Mesodermal cell (in vitro differentiated cells): Measurements from ENCODE around the gene SMAD7.

Source experiments
- H3K27ac ChIP-seq: 2 replicates; pipeline ENCODE4 v1.7.0; 2013; ENCODE audit warnings: mild to moderate bottlenecking, low read depth, low read length, moderate library complexity; ENCODE audit not compliant: severe bottlenecking
- H3K36me3 ChIP-seq: 2 replicates; pipeline ENCODE4 v1.7.1; 2013; ENCODE audit warnings: mild to moderate bottlenecking, low read length, moderate library complexity; ENCODE audit not compliant: control insufficient read depth, insufficient read depth
- H3K4me1 ChIP-seq: one replicate; pipeline ENCODE4 v1.7.1; 2013; ENCODE audit warnings: mild to moderate bottlenecking, low read length; ENCODE audit not compliant: insufficient read depth, control insufficient read depth, poor library complexity, severe bottlenecking
- H3K4me3 ChIP-seq: 2 replicates; pipeline ENCODE4 v1.7.0; 2013; ENCODE audit warnings: low read length, control low read depth, mild to moderate bottlenecking; ENCODE audit not compliant: insufficient read depth, poor library complexity, severe bottlenecking; ENCODE audit errors: extremely low read depth
- H3K9me3 ChIP-seq: 2 replicates; pipeline ENCODE4 v1.7.1; 2013; ENCODE audit warnings: mild to moderate bottlenecking, low read length, moderate library complexity; ENCODE audit not compliant: control insufficient read depth
- WGBS, 2 experiments: methylation state at CpG; one replicate each; pipeline ENCODE4 v1.1.5; 2013; ENCODE audit warnings: missing lambda C conversion rate in 2 of 2; ENCODE audit not compliant: insufficient coverage in 2 of 2; 5-methylcytosine and 5-hydroxymethylcytosine counted together

SMAD7 gene

DNA sequence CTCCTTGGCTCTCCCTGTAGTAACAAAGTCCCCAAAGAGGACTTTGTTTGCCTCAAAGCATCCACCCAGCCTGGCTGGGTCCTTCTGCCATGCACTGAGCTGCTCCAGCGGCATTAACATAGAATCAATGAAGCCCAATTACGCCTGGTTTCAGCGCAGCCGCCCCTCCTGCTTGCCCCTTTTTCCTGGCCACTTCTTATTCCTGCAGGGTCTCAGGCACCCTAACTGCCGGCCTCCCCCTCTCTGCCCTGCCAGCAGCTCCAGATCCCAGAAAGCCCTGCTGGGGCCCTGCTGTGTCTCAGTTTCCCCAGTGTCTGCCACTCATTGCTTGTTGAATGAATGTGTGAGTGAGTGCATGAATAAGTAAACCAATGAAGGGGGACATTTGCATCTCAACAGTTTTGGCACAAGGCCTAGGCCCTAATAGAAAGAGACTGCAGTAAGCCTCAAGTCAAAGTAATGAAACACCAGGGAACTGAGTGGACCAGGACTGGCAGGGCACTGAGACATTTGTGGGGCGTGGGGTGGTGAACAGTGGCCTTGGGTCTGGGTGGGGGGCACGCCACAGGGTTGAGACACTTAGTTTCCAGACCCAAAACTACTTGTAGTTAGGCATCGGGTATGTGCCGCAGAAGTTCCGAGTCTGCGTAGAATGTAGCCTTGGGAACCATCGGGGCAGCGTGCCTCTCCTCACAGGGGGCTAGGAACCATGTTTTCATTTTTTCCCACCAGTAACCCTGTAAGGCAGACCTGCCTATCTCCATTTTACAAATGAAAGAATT lies 60.6 kb downstream of the SMAD7 start:
- no peak overlapping the region for H3K27ac ChIP-seq
- no peaks in the 10 kb centered on the region for H3K36me3 ChIP-seq
- H3K4me3 ChIP-seq: no peak overlapping the region
- H3K9me3 ChIP-seq: no peaks in the 10 kb centered on the region
- 90 to 91% methylated on average over 8 to 12 of the region's 13 CpGs for WGBS, 2 experiments
- peaks cover 6% of the 10 kb centered on the region for H3K4me1 ChIP-seq

DNA sequence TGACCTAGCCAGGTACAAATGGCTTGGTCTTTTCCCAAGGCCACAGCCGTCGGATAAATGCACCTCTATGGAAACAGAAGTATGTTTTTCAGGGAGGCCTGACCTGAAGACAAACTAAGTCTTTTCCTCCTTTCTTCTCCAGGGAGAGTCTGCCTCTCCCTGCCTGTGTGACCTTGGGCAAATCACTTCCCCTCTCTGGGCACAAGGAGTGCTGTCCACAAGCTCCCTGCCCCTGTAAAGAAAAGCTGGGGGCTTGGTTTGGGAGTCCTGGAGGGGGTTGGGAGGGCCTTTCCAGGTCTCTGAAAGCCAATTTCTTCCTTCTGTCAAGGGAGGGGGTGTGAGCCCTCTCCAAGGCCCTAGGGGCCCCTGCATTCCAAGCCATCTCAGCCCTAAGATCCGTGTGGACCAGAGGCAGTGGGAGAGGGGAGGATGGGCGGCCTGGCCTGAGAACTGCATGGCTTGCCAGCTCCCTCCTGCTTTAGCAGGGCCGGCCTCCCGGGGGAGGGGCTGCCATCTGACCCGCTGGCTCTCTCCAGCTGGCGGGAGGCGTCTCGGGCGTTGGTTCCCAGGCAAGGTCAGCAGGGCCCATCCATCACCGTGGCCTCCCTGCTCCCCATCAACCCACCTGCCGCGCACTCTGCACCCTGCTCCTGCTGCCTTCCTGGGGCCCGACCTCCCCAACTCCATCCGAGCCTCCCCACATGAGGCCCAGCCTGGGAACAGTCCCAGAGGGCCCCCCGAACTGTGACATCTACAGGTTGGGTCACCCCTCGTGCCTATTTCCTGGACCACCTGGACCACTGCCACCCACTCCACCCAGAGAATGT lies 61.4 kb downstream of the SMAD7 start:
- H3K4me3 ChIP-seq: no peak overlapping the region
- H3K27ac ChIP-seq: no peak overlapping the region
- H3K9me3 ChIP-seq: no peaks in the 10 kb centered on the region
- peaks cover 7% of the 10 kb centered on the region for H3K4me1 ChIP-seq
- H3K36me3 ChIP-seq: no peaks in the 10 kb centered on the region
- WGBS, 2 experiments: 45 to 53% methylated on average over 17 of the region's 18 CpGs

DNA sequence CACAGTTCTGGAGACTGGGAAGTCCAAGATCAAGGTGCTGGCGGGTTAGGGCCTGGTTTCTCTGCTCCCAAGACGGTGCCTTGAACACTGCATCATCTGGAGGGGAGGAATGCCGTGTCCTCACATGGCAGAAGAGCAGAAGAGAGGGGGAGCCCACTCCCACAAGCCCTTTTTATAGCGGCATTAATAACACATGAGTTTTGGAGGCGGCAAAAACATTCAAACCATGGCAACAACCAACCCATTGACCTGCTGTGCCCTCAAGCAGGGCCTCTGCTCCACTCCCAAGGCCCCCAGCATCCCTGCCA lies 62.0 kb downstream of the SMAD7 start:
- Histone ChIP-seq H3K27ac (no peak overlapping the region), H3K9me3 (no peaks in the 10 kb centered on the region), H3K36me3 (no peaks in the 10 kb centered on the region), H3K4me1 (peaks cover 7% of the 10 kb centered on the region), H3K4me3 (no peak overlapping the region)
- WGBS, 2 experiments: 85 to 94% methylated on average over 3 to 4 of the region's 5 CpGs

DNA sequence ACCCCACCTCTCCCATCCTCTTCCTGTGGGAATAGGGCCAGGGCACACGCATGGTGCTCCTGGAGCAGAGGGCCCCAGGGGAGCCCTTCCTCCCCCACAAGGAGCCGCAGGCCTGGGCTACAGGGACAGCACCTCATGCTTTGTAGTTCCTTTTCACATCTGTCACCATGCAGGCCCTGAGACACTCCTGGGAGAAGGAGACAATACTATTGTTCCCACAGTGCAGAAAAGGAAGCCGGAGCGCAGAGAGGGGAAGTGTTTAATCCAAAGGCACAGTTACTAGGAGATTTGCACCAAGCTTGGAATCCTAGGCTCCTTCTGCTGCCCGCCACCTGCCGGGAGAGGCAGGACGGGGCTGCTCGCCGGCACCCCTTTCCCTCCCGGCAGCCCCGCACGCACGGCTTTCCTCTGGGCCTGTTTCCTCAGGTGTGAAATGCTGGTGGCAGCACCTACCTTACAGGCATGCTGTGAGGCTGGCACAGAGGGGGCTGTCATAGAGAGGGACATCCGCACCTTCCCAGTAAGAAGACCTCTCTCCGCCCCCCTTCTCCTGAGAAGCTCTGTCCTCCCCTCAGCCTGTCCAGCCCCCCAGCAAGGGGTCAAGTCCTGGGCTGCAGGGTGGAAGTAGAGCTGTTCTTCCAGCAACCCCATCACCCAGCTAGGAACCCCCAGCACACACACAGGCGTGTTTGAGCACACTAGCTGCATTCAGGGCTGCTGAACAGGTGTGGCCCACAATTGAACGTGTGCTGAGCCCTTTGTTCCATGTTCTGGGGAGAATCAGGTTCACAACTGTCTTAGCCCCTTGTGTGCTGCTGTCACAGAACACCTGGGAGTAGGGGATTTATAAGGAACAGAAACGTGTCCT lies 62.6 kb downstream of the SMAD7 start:
- H3K36me3 ChIP-seq: no peaks in the 10 kb centered on the region
- no peak overlapping the region for H3K27ac ChIP-seq
- no peaks in the 10 kb centered on the region for H3K9me3 ChIP-seq
- no peak overlapping the region for H3K4me3 ChIP-seq
- peaks cover 7% of the 10 kb centered on the region for H3K4me1 ChIP-seq
- WGBS, 2 experiments: 92 to 97% methylated on average over 11 to 18 of the region's 18 CpGs

DNA sequence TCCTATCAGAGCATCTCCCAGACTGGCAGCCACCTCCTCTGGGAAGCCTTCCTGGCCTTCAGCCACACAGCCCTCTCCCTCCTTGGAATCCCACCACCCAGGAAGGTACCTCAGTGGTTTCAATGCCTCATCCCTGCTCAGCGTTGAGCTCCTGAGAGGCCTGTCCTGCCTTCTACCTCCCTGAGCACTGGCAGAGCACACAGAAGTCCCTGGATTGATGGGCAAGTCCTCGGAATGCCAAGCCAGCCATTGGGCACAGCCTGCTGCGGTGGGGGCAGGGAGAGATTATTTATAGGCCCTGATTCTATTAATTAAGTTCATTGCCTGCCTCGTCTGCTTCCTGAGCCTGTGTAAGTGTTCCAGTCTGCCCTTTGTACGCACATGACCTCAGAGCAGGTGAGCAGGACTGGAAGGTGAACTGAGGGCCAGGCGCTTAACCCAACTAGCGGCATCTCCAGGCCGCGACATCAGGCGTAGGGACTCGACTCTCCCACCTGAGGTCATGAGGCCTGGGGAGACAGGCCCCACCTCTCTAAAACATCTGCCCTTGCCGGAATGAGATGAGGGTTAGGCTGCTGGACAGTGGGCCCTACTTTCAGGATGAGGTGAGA lies 63.4 kb downstream of the SMAD7 start:
- Histone ChIP-seq H3K4me3 (no peak overlapping the region), H3K27ac (no peak overlapping the region), H3K9me3 (no peaks in the 10 kb centered on the region), H3K4me1 (peaks cover 7% of the 10 kb centered on the region), H3K36me3 (no peaks in the 10 kb centered on the region)
- 89 to 94% methylated on average over 6 to 11 of the region's 12 CpGs for WGBS, 2 experiments

DNA sequence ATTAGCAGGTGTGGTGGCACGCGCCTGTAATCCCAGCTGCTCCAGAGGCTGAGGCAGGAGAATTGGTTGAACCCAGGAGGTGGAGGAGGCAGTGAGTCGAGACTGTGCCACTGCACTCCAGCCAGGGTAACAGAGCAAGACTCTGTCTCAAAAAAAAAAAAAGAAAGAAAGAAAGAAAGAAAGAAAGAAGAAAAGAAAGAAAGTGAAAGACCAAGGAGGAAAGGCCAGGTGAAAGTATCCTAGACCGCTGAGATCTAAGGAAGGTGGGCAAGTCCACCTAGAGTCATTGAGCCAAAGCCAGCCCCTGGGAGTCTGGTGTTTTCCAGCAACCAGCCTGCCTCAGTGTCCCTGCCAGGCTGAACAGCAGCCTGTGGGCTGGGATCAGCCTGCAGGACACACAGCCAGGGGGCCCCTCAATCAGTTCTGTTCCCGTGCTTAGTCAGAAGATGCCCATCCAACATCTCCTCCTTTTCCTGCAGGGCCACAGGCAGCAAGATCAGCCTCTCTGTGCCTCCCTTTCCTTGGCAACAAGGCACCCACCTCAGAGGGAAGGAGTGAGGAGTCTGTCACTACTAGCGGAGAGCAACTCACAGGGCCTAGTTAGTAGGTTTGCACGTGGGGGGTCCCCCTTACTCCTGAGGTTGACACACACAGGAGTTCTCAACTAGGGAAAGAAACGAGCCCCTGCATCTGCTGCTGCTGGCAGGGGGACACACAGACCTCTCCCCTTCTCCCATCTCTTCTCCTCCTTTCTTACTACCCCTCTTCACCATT lies 64.1 kb downstream of the SMAD7 start:
- Histone ChIP-seq H3K4me1 (peaks cover 7% of the 10 kb centered on the region), H3K27ac (no peak overlapping the region), H3K36me3 (no peaks in the 10 kb centered on the region), H3K9me3 (no peaks in the 10 kb centered on the region), H3K4me3 (no peak overlapping the region)
- WGBS, 2 experiments: 97 to 99% methylated on average over 5 to 7 of the region's 8 CpGs

DNA sequence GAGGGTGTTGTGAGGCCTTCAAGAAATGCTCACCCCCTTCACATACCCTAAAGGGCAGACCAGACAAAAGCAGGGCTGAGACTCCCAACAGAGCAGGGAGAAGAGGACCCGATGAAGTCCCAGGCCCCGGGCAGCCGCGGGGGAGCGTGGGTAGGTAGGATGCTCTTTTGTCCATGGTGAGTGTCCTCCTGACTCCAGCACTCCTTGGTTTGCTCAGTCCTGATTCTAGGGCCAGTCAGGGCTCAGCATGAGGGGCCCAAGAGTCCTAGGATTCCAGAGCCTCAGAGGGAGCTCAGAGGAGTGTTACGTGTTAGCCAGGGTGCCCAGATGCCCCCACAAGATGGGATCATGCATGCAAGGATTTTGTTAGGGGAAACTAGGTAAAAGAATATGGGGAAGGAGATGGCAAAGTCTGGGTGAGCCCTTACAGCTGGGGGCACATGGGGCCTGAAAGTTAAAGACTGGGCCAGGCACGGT lies 64.8 kb downstream of the SMAD7 start:
- Histone ChIP-seq H3K27ac (no peak overlapping the region), H3K4me1 (peaks cover 7% of the 10 kb centered on the region)
- WGBS, 2 experiments: 94 to 100% methylated on average over 1 to 7 of the region's 7 CpGs

DNA sequence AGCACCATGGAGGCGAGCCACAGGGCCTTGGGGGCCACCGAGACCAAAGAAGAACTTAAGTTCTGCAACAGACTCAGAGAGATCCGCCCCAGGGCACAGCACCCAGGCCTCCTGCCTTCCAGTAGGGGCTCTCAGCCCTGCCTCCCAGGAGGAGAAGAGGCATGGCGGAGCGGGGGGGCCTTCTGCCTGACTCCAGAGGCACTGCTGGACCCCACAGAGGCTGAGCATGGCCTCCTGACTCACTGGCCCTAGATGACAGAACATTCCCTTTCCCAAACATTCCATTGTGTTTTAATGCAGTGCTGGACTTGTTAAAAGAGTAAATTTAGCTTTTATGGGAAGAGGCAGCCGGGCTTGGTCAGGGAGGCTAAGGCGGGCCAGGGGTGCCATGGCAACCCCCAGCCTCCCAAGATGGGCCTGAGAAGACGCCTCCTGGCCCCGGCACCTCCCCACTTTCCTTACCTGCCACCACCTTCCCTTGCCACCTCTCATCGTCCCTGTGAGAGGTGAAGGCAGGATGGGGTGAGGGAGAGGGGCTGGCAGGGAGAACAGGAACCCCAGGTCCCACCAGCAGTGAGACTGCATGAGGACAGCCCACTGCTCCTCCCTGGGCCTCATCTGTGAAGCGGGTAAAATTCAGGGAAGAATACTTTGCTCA lies 65.4 kb downstream of the SMAD7 start:
- 92 to 95% methylated on average over 5 to 7 of the region's 11 CpGs for WGBS, 2 experiments
- H3K27ac ChIP-seq: no peak overlapping the region
- H3K36me3 ChIP-seq: no peaks in the 10 kb centered on the region
- no peak overlapping the region for H3K4me3 ChIP-seq
- H3K4me1 ChIP-seq: peaks cover 7% of the 10 kb centered on the region
- H3K9me3 ChIP-seq: no peaks in the 10 kb centered on the region

More for the DNA sequence above, 64.8 kb downstream of the SMAD7 start:
- Histone ChIP-seq H3K9me3 (no peaks in the 10 kb centered on the region), H3K36me3 (no peaks in the 10 kb centered on the region), H3K4me3 (no peak overlapping the region)

DNA sequence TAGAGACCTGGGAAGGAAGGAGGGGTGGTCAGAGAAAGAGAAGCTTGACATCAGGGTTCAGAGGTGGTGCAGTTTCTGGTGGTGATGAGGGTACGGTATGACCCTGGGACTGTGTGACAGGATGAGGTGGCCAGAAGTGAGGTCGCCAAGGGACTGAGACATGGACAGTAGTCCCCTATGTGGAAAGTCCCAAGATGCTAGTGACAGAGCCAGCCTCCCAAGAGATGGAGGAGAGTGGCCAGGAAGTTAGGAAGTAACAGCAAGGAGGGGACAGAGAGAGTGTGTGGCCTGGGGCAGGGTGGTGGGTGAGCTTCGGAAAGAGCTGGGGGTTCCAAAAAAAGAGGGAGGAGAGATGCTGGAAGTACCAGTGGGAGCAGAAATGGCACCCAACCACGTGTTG lies 66.0 kb downstream of the SMAD7 start:
- 86 to 92% methylated on average over 4 of the region's 4 CpGs for WGBS, 2 experiments
- Histone ChIP-seq H3K9me3 (no peaks in the 10 kb centered on the region), H3K4me1 (peaks cover 7% of the 10 kb centered on the region), H3K4me3 (no peak overlapping the region), H3K27ac (no peak overlapping the region), H3K36me3 (no peaks in the 10 kb centered on the region)
